Liver (tissue), 9 donors: ENCODE results near the gene PLA2G4E. TPM values are rescaled to one million over a fixed set of nuclear protein-coding genes. Genes with fewer than 3 reads are reported as not detected.

Experiments
- DNase-seq: peaks from one replicate; pipeline ENCODE4 v3.0.0-alpha.2; 2017; ENCODE audit warnings: low spot score
- H3K27ac ChIP-seq, 2 donors: one replicate each; pipeline ENCODE4 v1.7.0; 2013; ENCODE audit warnings: inconsistent platforms in 2 of 2, low read length in 2 of 2, control low read depth in 1 of 2, low read depth in 1 of 2, mild to moderate bottlenecking in 1 of 2
- H3K27me3 ChIP-seq, 4 donors: one replicate each; pipeline versions ENCODE4 v1.6.1 to v1.7.0; 2013; ENCODE audit warnings: low read length in 3 of 4, inconsistent platforms in 1 of 4, mild to moderate bottlenecking in 1 of 4, moderate library complexity in 1 of 4; ENCODE audit not compliant: control insufficient read depth in 4 of 4, insufficient read depth in 4 of 4
- H3K36me3 ChIP-seq, 4 donors: one replicate each; pipeline versions ENCODE4 v1.6.1 to v1.7.0; 2013; ENCODE audit warnings: low read length in 3 of 4, mild to moderate bottlenecking in 3 of 4, low read depth in 1 of 4, moderate library complexity in 1 of 4; ENCODE audit not compliant: control insufficient read depth in 4 of 4, insufficient read depth in 3 of 4
- H3K4me1 ChIP-seq, 4 donors: one replicate each; pipeline versions ENCODE4 v1.6.1 to v1.7.0; 2013; ENCODE audit warnings: low read length in 3 of 4, mild to moderate bottlenecking in 3 of 4, moderate library complexity in 1 of 4; ENCODE audit not compliant: control insufficient read depth in 4 of 4, insufficient read depth in 4 of 4
- H3K4me3 ChIP-seq, 3 donors: one replicate each; pipeline versions ENCODE4 v1.6.1 to v1.7.0; 2013; ENCODE audit warnings: low read length in 3 of 3, control low read depth in 1 of 3, low read depth in 1 of 3, mild to moderate bottlenecking in 1 of 3
- H3K9ac ChIP-seq, 2 donors: one replicate each; pipeline ENCODE4 v1.7.0; 2013; ENCODE audit warnings: low read length in 2 of 2, mild to moderate bottlenecking in 2 of 2, moderate library complexity in 2 of 2, control low read depth in 1 of 2, low read depth in 1 of 2
- H3K9me3 ChIP-seq, 4 donors: one replicate each; pipeline versions ENCODE4 v1.6.1 to v1.7.0; 2013; ENCODE audit warnings: low read length in 3 of 4; ENCODE audit not compliant: control insufficient read depth in 4 of 4
- CTCF ChIP-seq: fragments of 150-350 bp; IDR thresholded peaks from 2 replicates; pipeline ENCODE4 v1.5.1; 2017; ENCODE audit warnings: improper control_type of control experiment, low read depth, low read length; ENCODE audit not compliant: missing input control
- EGR1 ChIP-seq, 2 donors: IDR thresholded peaks; 2 replicates each; pipeline ENCODE4 v1.6.1; 2016 to 2018; ENCODE audit warnings: antibody characterized with exemption in 2 of 2, low read depth in 2 of 2
- FOXA1 ChIP-seq: IDR thresholded peaks from 2 replicates; pipeline ENCODE4 v1.6.1; 2016; ENCODE audit warnings: antibody characterized with exemption
- FOXA2 ChIP-seq: IDR thresholded peaks from 2 replicates; pipeline ENCODE4 v1.6.1; 2016; ENCODE audit warnings: antibody characterized with exemption
- GABPA ChIP-seq, 2 donors: IDR thresholded peaks in 1 of 2; conservative IDR thresholded peaks in 1 of 2; 2 replicates each; pipeline ENCODE4 v1.6.1; 2016; ENCODE audit warnings: antibody characterized with exemption in 2 of 2, mild to moderate bottlenecking in 1 of 2, moderate library complexity in 1 of 2
- HNF4G ChIP-seq: IDR thresholded peaks from 2 replicates; pipeline ENCODE4 v1.6.1; 2016; ENCODE audit warnings: antibody characterized with exemption
- JUND ChIP-seq, 2 donors: IDR thresholded peaks; 2 replicates each; pipeline ENCODE4 v1.6.1; 2016; ENCODE audit warnings: antibody characterized with exemption in 2 of 2
- MAX ChIP-seq: IDR thresholded peaks from 2 replicates; pipeline ENCODE4 v1.6.1; 2016; ENCODE audit warnings: antibody characterized with exemption
- NR2F2 ChIP-seq: IDR thresholded peaks from 2 replicates; pipeline ENCODE4 v1.6.1; 2016; ENCODE audit warnings: antibody characterized with exemption
- RAD21 ChIP-seq, 2 donors: IDR thresholded peaks; 2 replicates each; pipeline ENCODE4 v1.6.1; 2016; ENCODE audit warnings: antibody characterized with exemption in 2 of 2, mild to moderate bottlenecking in 2 of 2
- REST ChIP-seq: IDR thresholded peaks from 2 replicates; pipeline ENCODE4 v1.6.1; 2016; ENCODE audit warnings: antibody characterized with exemption, mild to moderate bottlenecking
- RXRA ChIP-seq, 2 donors: IDR thresholded peaks; 2 replicates each; pipeline ENCODE4 v1.6.1; 2017 to 2018; ENCODE audit warnings: antibody characterized with exemption in 2 of 2, mild to moderate bottlenecking in 1 of 2
- SP1 ChIP-seq: IDR thresholded peaks from 2 replicates; pipeline ENCODE4 v1.6.1; 2018; ENCODE audit warnings: antibody characterized with exemption, mild to moderate bottlenecking
- TAF1 ChIP-seq: conservative IDR thresholded peaks from 2 replicates; pipeline ENCODE4 v1.6.1; 2016; ENCODE audit warnings: antibody characterized with exemption, mild to moderate bottlenecking
- ZBTB33 ChIP-seq: IDR thresholded peaks from 2 replicates; pipeline ENCODE4 v1.6.1; 2016; ENCODE audit warnings: antibody characterized with exemption
- WGBS: extraction: QIAGEN DNeasy Blood & Tissue Kit; methylation state at CpG from one replicate; pipeline ENCODE4 v1.1.7; 2013; 5-methylcytosine and 5-hydroxymethylcytosine counted together
- polyA plus RNA-seq, 2 donors: library from polyadenylated mRNA; stranded (reverse) in 1 of 2; unstranded in 1 of 2; fragments of 200-250 nt in 1 of 2; fragments of >200 nt in 1 of 2; fragmentation: Nextera tagmentation in 1 of 2; extraction: Ambion mirVana in 1 of 2; gene quantifications; one replicate each; pipeline versions ENCODE4 v1.2.1 to v1.2.3, GENCODE V29; 2013 to 2015
- total RNA-seq, 2 donors: library from RNA; depleted of rRNA; stranded (reverse); fragments of >200 nt; gene quantifications; one replicate each; pipeline ENCODE4 v1.2.3, GENCODE V29; 2014
- donor health status: healthy.
- donor health status: healthy.
- donor health status: healthy.
- donor health status: healthy.
- donor health status: healthy.

Gene PLA2G4E
- total and polyA plus RNA-seq, 4 donors = not detected

GRCh38 chr15:41968701-41969100 lies 52.1 kb downstream of the PLA2G4E start (continued):
- TF ChIP-seq MAX = no peak
- no peak for TF ChIP-seq NR2F2
- no peak for TF ChIP-seq REST
- no peak for TF ChIP-seq FOXA1
- TF ChIP-seq FOXA2 = no peak
- TF ChIP-seq JUND (IDR thresholded peaks at IDR 0.05) = no peak

GRCh38 chr15:41967506-41968206 lies 53.2 kb downstream of the PLA2G4E start:
- H3K27ac ChIP-seq = peak overlapping the region; percentile 40 to 43
- no peak overlapping the region for H3K9ac ChIP-seq
- peaks cover 4 to 30% (median 11%) of the 10 kb centered on the region in 4 donors for H3K4me1 ChIP-seq
- DNase-seq = no peak
- TF ChIP-seq FOXA2 (no peak), REST (no peak), EGR1 (IDR thresholded peaks at IDR 0.05; ENCODE audit: low read depth in 2 of 2) (no peak), RAD21 (IDR thresholded peaks at IDR 0.05) (no peak), RXRA (IDR thresholded peaks at IDR 0.05) (no peak), FOXA1 (no peak), GABPA (IDR thresholded peaks at IDR 0.05 in 1 of 2, conservative IDR thresholded peaks at IDR 0.05 in 1 of 2) (no peak), CTCF (no peak), MAX (no peak), HNF4G (no peak), ZBTB33 (no peak), SP1 (no peak), TAF1 (no peak)
- H3K9me3 ChIP-seq = no peaks in the 10 kb centered on the region
- H3K36me3 ChIP-seq = no peaks in the 10 kb centered on the region
- WGBS = 69% methylated on average over 4 of the region's 4 CpGs
- no peak overlapping the region for H3K4me3 ChIP-seq
- H3K27me3 ChIP-seq = no peaks in the 10 kb centered on the region
